HG03432 (cell line): Measurements from ENCODE around the gene TMOD2.

Experiments used
- ATAC-seq: cut with Tn5 transposase; IDR thresholded peaks from one replicate; pipeline ENCODE4 v1.9.1; 2021; ENCODE audit warnings: mild to moderate bottlenecking, moderate library complexity; ENCODE audit not compliant: unreplicated experiment

TMOD2 gene

DNA sequence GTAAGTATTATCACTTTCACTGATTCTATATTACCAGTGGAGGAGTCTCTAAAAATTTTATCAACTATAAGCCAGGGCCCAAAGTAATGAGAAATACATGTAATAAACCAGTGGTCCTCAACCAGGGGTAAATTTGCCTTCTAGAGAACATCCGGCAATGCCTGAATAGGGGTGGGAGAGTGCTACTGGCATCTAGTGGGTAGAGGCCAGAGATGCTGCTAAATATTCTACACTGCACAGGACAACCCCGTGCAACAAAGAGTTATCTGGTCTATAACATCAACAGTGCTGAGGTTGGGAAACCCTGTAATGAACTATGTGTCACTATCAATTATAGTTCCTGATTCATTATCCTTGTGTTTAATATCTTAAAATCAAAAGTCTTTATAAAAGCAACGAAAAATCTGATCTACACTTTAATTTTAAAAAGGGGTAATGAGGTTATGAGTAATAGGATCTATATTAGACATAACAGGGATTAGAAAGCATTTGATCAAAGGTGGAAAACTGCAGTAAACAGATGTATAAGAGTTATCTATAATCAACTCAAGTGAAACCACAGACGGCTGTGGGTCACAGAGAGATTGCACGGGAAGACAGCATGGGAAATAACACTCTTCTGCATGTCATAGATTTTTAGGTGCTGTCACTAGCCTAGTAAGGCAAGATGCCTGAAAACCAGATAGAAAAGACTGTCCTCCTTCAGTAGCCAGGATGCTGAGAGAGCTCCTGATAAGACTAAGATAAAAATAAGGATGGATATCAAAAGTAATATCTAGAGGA is 16.0 kb upstream of the TMOD2 start:
- ATAC-seq = no peak

GRCh38 chr15:51736069-51736468 is 15.3 kb upstream of the TMOD2 start:
- peak; percentile 27 for ATAC-seq

DNA sequence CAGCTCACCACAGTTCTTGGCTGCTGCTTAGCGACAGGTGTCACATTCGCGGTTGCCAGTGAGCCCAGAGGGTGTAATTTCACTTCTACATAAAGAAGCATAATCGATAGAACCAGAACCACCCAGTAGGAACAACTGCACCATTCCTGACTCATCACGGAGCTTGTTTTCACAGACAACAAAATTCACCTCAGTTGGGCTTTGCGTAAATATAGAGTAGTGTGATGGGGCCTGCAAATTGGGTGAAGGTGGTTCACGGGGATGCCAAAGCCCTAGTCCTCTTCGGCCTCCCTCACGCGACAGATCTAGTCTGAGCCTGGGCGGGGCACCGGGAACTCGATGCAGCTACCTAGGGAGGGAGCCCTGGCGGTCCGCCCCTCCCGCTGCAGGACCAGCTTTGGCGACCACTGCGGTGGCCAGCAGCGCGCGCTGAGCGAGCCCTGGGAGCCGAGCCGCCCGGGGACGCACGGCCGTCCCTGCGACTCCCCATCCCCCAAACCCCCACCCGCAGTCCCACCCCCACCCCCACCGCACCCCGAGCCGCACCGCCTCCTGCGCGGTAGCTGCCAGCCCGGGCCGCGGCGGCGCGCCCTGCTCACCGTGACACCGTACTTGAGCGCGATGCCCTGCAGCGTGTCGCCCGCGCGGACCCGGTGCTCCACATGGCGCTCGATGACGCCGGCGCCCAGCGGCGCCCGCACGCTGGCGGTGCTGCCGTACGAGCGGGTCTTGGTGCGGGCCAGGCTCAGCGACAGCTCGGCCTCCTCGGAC is 14.5 kb upstream of the TMOD2 start:
- ATAC-seq = peak; percentile 36

- peak; percentile 62 for ATAC-seq
Measured at GRCh38 chr15:51737522-51738305, 13.7 kb upstream of the TMOD2 start, which contains the start of gene LYSMD2. TSS of gene LYSMD2 (minus strand) at chr15:51737655. CDS start at chr15:51737622, 33 bp downstream.

DNA sequence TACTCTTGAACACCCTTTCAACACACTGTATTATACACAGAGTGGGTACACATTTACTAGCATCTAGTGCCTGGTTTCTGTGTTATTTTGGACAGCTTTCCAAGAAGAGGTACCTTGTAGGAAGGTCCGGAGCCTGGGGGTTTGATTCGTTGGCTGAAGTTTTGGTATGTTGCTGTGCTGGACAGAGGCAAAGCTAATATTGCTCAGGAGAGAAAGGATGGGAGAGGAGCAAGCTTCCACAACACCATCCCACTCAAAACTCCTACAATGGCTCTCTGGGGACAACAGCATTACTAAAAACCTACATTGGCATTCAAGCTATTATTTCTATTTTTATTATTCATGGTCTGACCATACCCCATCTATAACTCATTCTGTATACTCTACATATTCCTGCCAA is 12.8 kb upstream of the TMOD2 start:
- ATAC-seq = no peak

GRCh38 chr15:51739061-51739712 is 12.2 kb upstream of the TMOD2 start:
- ATAC-seq = no peak

DNA sequence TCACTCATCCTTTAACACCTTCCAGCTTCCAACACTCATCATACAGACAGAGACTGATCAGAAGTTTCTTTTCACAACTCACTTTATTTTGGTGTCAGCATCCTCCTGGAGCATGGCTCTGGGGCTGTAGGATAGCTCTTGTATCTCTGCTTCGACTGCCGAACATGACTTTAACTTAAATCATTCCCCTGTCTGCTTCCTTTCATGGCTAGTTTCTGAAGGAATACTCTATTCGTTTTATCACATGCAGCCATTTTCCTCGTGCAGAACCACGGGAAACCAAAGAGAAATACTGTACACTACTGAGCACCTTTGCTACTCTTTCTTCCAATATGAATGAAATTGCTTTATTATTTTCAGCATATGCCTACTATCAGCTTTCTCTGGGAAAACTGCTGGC is 2.1 kb upstream of the TMOD2 start:
- no peak for ATAC-seq

- no peak for ATAC-seq
Measured at GRCh38 chr15:51750186-51750585, 1.2 kb upstream of the TMOD2 start.

GRCh38 chr15:51751697-51752683 is 593 bp downstream of the TMOD2 start:
- peak; percentile 49 for ATAC-seq

- no peak for ATAC-seq
Measured at GRCh38 chr15:51752888-51753287, 1.5 kb downstream of the TMOD2 start.

DNA sequence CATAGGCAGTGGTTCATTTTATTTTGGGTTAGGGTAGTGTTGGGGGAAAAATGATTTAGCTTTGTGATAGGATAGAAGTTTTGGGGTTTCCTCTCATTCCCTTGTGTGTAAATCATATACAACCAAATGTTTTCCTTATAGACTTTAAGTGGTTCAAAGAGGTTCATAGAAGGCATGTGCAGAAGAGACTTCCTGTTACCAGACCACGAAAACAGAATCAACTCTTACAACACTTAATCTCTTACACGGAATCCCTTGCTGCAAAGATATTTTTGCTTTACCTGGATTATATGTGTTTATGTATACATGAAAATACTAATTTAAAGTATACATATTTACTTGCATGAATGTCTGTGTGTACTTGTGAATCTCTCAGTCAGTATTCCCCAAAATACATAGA is 2.9 kb downstream of the TMOD2 start:
- ATAC-seq = no peak

GRCh38 chr15:51755790-51756189 is 4.4 kb downstream of the TMOD2 start:
- no peak for ATAC-seq

GRCh38 chr15:51756482-51756881 is 5.1 kb downstream of the TMOD2 start:
- ATAC-seq = no peak

GRCh38 chr15:51757450-51757849 is 6.1 kb downstream of the TMOD2 start:
- ATAC-seq = no peak

GRCh38 chr15:51758645-51759044 is 7.2 kb downstream of the TMOD2 start:
- ATAC-seq = no peak

DNA sequence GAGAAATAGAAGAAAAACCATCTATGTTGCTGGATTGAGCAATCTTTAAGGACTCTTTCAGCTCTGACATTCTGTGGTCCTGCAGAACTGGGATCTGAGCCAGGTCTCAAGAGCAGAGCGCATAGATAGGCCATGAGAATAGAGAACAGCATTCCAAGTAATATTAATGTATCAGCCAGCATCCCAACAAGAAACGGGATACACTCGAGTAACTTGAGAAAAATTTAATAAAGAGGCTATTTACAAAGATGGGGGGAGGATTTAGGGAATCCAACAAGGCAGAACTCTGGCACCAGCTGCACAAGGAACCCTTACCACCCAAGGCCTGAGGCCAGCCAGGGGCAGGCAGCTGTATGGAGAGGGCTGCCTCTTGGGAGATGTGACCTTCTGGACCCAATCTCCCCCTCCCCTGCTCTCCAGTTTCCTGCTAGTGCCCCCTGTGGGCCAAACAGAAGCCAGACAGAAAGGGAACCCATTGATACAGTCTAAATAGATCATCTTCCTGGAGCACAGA is 8.2 kb downstream of the TMOD2 start:
- ATAC-seq = no peak

DNA sequence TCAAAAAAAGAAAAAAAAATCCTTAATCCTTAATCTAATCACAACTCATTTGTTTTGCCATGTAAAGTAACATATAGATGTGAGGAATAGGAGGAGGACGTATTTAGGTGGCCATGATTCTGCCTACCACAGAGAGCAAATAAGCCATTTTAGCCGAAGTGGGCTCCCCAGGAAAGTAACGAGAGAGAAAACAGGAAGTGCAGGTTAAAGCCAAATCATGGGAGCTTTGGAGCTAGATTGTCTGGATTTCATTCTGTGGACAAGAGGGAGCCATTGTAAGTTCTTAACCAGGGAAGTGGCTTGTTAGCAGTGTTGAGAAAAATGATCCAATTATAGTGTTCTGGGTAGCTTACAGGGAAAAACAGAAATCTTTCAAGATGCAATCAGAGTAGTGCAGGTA is 9.4 kb downstream of the TMOD2 start:
- ATAC-seq = no peak

DNA sequence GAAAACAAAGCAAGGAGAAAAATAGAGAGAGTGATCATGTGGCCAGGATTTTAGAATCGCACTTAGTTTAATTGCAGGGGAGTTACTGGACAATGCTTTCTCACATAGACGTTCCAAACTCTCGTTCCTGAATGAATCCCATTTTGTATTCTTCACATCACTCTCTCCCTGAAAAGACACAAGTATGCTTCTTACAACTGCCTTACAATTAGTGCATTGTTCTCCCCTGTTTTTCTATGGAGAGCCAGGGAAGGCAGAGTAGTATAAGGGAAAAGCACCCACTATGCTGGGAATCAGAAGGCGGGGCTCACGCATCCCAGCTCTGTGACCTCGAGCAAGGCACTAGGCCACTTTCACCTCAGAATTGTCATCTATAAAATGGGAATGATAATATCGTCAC is 14.4 kb downstream of the TMOD2 start:
- no peak for ATAC-seq

DNA sequence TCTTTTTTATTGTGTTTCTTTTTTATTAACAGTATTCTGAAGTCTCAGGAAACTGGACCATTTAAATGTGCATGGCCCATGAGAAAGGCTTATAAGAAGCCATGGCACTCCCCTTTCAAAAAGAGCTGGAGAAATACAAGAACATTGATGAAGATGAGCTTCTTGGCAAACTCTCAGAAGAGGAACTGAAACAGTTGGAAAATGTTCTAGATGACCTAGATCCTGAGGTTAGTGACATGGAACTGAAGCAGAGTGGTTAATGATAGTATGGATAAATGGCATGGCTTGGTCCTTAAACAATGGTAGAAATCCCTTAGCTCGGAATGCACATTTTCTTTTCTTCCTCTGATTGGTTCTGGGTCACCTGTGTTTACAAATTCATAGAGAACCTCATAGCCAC is 14.9 kb downstream of the TMOD2 start:
- ATAC-seq = no peak

GRCh38 chr15:51768018-51768417 is 16.6 kb downstream of the TMOD2 start:
- no peak for ATAC-seq
